ENCODE data around the gene HAVCR2.

HAVCR2 gene

GRCh38 chr5:157142317-157143126 lies 33.7 kb upstream of the HAVCR2 start, which contains the start of gene MED7:
TSS of gene MED7 (minus strand) at chr5:157142865. CDS start at chr5:157139431, 3,434 bp downstream.
- TF ChIP-seq CTCF (IDR thresholded peaks at IDR 0.05; ENCODE audit: borderline replicate concordance, control extremely low read depth, extremely low read depth, insufficient read depth, missing control alignments) = no peak
- DNase-seq (ENCODE audit: low spot score) = peak; percentile 97
- in situ Hi-C loops (cut with MboI; ENCODE audit: low sequenced_read_pairs, unreplicated experiment) = loop anchor here (10.0 to 25.0 kb wide), 2 partner anchors 102 to 1205 kb away; no protein-coding TSS in a partner anchor

- no peak for DNase-seq (ENCODE audit: low spot score)
- in situ Hi-C loops (cut with MboI; ENCODE audit: low sequenced_read_pairs, unreplicated experiment) = loop anchor here (10.0 to 25.0 kb wide), 2 partner anchors 303 to 1200 kb away; no protein-coding TSS in a partner anchor
Measured at GRCh38 chr5:157137691-157138090, 28.8 kb upstream of the HAVCR2 start.

GRCh38 chr5:157132281-157132612 lies 23.4 kb upstream of the HAVCR2 start:
- no peak for DNase-seq (ENCODE audit: low spot score)
- in situ Hi-C loops (cut with MboI; ENCODE audit: low sequenced_read_pairs, unreplicated experiment) = loop anchor here (10.0 to 25.0 kb wide), 2 partner anchors 297 to 1195 kb away; no protein-coding TSS in a partner anchor
- no peak for TF ChIP-seq CTCF (IDR thresholded peaks at IDR 0.05; ENCODE audit: borderline replicate concordance, control extremely low read depth, extremely low read depth, insufficient read depth, missing control alignments)

More at GRCh38 chr5:157137691-157138090, 28.8 kb upstream of the HAVCR2 start:
- TF ChIP-seq CTCF (IDR thresholded peaks at IDR 0.05; ENCODE audit: borderline replicate concordance, control extremely low read depth, extremely low read depth, insufficient read depth, missing control alignments) = no peak

GRCh38 chr5:157130925-157131324 lies 22.1 kb upstream of the HAVCR2 start:
- TF ChIP-seq CTCF (IDR thresholded peaks at IDR 0.05; ENCODE audit: borderline replicate concordance, control extremely low read depth, extremely low read depth, insufficient read depth, missing control alignments) = no peak
- in situ Hi-C loops (cut with MboI; ENCODE audit: low sequenced_read_pairs, unreplicated experiment) = loop anchor here (10.0 to 25.0 kb wide), 2 partner anchors 296 to 1194 kb away; no protein-coding TSS in a partner anchor
- peak; percentile 49 for DNase-seq (ENCODE audit: low spot score)

- in situ Hi-C loops (cut with MboI; ENCODE audit: low sequenced_read_pairs, unreplicated experiment) = loop anchor here (10.0 kb wide), 1 partner anchor 57 kb away; no protein-coding TSS in a partner anchor
- no peak for DNase-seq (ENCODE audit: low spot score)
- no peak for TF ChIP-seq CTCF (IDR thresholded peaks at IDR 0.05; ENCODE audit: borderline replicate concordance, control extremely low read depth, extremely low read depth, insufficient read depth, missing control alignments)
Measured at GRCh38 chr5:157121709-157122108, 12.9 kb upstream of the HAVCR2 start.

GRCh38 chr5:157120102-157120501 lies 11.3 kb upstream of the HAVCR2 start:
- in situ Hi-C loops (cut with MboI; ENCODE audit: low sequenced_read_pairs, unreplicated experiment) = loop anchor here (10.0 kb wide), 1 partner anchor 55 kb away; no protein-coding TSS in a partner anchor
- no peak for DNase-seq (ENCODE audit: low spot score)
- TF ChIP-seq CTCF (IDR thresholded peaks at IDR 0.05; ENCODE audit: borderline replicate concordance, control extremely low read depth, extremely low read depth, insufficient read depth, missing control alignments) = no peak

Data from GM13976 (cell line).